Activated T-helper 9 cell treated with anti-CD3 and anti-CD28 coated beads, Interleukin-2, amount 50 U/mL, for 16 hours (primary cell): ENCODE measurements around the gene MTHFD1L.
A peak's percentile ranks its signal among the peaks of the same experiment; 100 is the strongest.
"Not testable (repeated sequence)": the region's sequence is repeated elsewhere in the genome, so short reads cannot be mapped to it uniquely, and the experiment has no call there.

ENCODE experiments used
- DNase-seq: peaks from one replicate; pipeline ENCODE4 v3.0.0-alpha.2; 2020; ENCODE audit warnings: low read depth

MTHFD1L gene

GRCh38 chr6:150865406-150866146 lies at the start of gene MTHFD1L:
TSS of gene MTHFD1L (plus strand) at chr6:150865702. CDS start at chr6:150865823, 121 bp downstream.
- peak; percentile 71 for DNase-seq

- DNase-seq = not testable (repeated sequence)
Measured at GRCh38 chr6:150816554-150816953, 48.9 kb upstream of the MTHFD1L start.

- no peak for DNase-seq
Measured at GRCh38 chr6:150822932-150823331, 42.6 kb upstream of the MTHFD1L start.

- no peak for DNase-seq
Measured at GRCh38 chr6:150826788-150827187, 38.7 kb upstream of the MTHFD1L start.

GRCh38 chr6:150828107-150828506 lies 37.4 kb upstream of the MTHFD1L start:
- not testable (repeated sequence) for DNase-seq

GRCh38 chr6:150830439-150831165 lies 34.9 kb upstream of the MTHFD1L start:
- no peak for DNase-seq

GRCh38 chr6:150831577-150831976 lies 33.9 kb upstream of the MTHFD1L start:
- no peak for DNase-seq

- DNase-seq = no peak
Measured at GRCh38 chr6:150835620-150836019, 29.9 kb upstream of the MTHFD1L start.

GRCh38 chr6:150840185-150840584 lies 25.3 kb upstream of the MTHFD1L start:
- DNase-seq = no peak

- DNase-seq = no peak
Measured at GRCh38 chr6:150841189-150841588, 24.3 kb upstream of the MTHFD1L start.

GRCh38 chr6:150841697-150842096 lies 23.8 kb upstream of the MTHFD1L start:
- no peak for DNase-seq

- DNase-seq = no peak
Measured at GRCh38 chr6:150844371-150844770, 21.1 kb upstream of the MTHFD1L start.

- DNase-seq = no peak
Measured at GRCh38 chr6:150846641-150847040, 18.9 kb upstream of the MTHFD1L start.

- no peak for DNase-seq
Measured at GRCh38 chr6:150848400-150848799, 17.1 kb upstream of the MTHFD1L start.

GRCh38 chr6:150854392-150854791 lies 11.1 kb upstream of the MTHFD1L start:
- not testable (repeated sequence) for DNase-seq

GRCh38 chr6:150855171-150855570 lies 10.3 kb upstream of the MTHFD1L start:
- DNase-seq = not testable (repeated sequence)

- no peak for DNase-seq
Measured at GRCh38 chr6:150857062-150857944, 8.2 kb upstream of the MTHFD1L start.

GRCh38 chr6:150857945-150858308 lies 7.6 kb upstream of the MTHFD1L start:
- no peak for DNase-seq

- not testable (repeated sequence) for DNase-seq
Measured at GRCh38 chr6:150861448-150862168, 3.9 kb upstream of the MTHFD1L start.

- no peak for DNase-seq
Measured at GRCh38 chr6:150863213-150863928, 2.1 kb upstream of the MTHFD1L start.

GRCh38 chr6:150865043-150865405 lies 478 bp upstream of the MTHFD1L start:
- DNase-seq = no peak
